B cell (primary cell): ENCODE measurements around the gene FAM184A. TPM values are rescaled to one million over a fixed set of nuclear protein-coding genes. Genes with fewer than 3 reads are reported as not detected.

Source experiments
- ATAC-seq: fragments of 200-7000 bp; cut with Tn5 transposase; one replicate; pipeline ENCODE4 v1.10.0; 2021; ENCODE audit warnings: low read depth, mild to moderate bottlenecking, moderate number of reproducible peaks, moderate library complexity
- CTCF ChIA-PET: fragments of 350-600 bp; sonication (Branson Sonifier 250); formaldehyde crosslinking; loops from one replicate; lab custom pipeline; 2021; ENCODE audit warnings: antibody characterized with exemption, inconsistent platforms; lab: Charles Lee
- POLR2A ChIA-PET: fragments of 350-600 bp; sonication (Branson Sonifier 250); formaldehyde crosslinking; loops from one replicate; lab custom pipeline; 2021; ENCODE audit warnings: antibody characterized with exemption; lab: Charles Lee
- DNase-seq: peaks from one replicate; pipeline ENCODE4 v3.0.0; 2013
- H2AFZ ChIP-seq: 2 replicates; pipeline ENCODE4 v1.6.1; 2012; ENCODE audit warnings: mild to moderate bottlenecking, low read depth, low read length; ENCODE audit not compliant: insufficient read depth, poor library complexity, severe bottlenecking
- H3K27ac ChIP-seq, 2 donors: 1 replicate in 1 of 2; 2 replicates in 1 of 2; pipeline ENCODE4 v1.5.1; 2012 to 2013; ENCODE audit warnings: low read length in 2 of 2, mild to moderate bottlenecking in 2 of 2, moderate library complexity in 1 of 2
- H3K27me3 ChIP-seq, 4 experiments: fragments of 200-600 bp in 1 of 4; sonication (generic) in 1 of 4; replicated peaks in 1 of 4; 1 replicate in 2 of 4; 2 replicates in 2 of 4; pipeline versions ENCODE4 v1.6.1 to v1.7.0; 2013 to 2016; ENCODE audit warnings: low read length in 3 of 4, mild to moderate bottlenecking in 2 of 4, mixed read lengths in 1 of 4, moderate library complexity in 1 of 4; ENCODE audit not compliant: insufficient read depth in 4 of 4, control insufficient read depth in 3 of 4; ENCODE audit errors: control extremely low read depth in 1 of 4
- H3K36me3 ChIP-seq, 2 experiments: replicated peaks in 1 of 2; 1 replicate in 1 of 2; 2 replicates in 1 of 2; pipeline versions ENCODE4 v1.6.1 to v1.7.1; 2013; ENCODE audit warnings: low read length in 1 of 2; ENCODE audit not compliant: insufficient read depth in 2 of 2, control insufficient read depth in 1 of 2; ENCODE audit errors: control extremely low read depth in 1 of 2, extremely low read depth in 1 of 2
- H3K4me1 ChIP-seq, 2 donors: fragments of 200-600 bp in 1 of 2; sonication (generic) in 1 of 2; 1 replicate in 1 of 2; 2 replicates in 1 of 2; pipeline versions ENCODE4 v1.5.1 to v1.6.1; 2013 to 2017; ENCODE audit warnings: low read length in 2 of 2; ENCODE audit not compliant: control insufficient read depth in 2 of 2, insufficient read depth in 2 of 2
- H3K4me2 ChIP-seq: replicated peaks from 2 replicates; pipeline ENCODE3; 2012; ENCODE audit warnings: mild to moderate bottlenecking, low read depth, low read length; ENCODE audit not compliant: poor library complexity, severe bottlenecking
- H3K4me3 ChIP-seq, 5 experiments: fragments of 200-600 bp in 1 of 5; sonication (generic) in 1 of 5; 1 replicate in 3 of 5; 2 replicates in 2 of 5; pipeline versions ENCODE4 v1.5.1 to v1.7.0; 2011 to 2016; ENCODE audit warnings: low read length in 4 of 5, mild to moderate bottlenecking in 4 of 5, low read depth in 2 of 5, control low read depth in 1 of 5, moderate library complexity in 1 of 5; ENCODE audit not compliant: insufficient read depth in 1 of 5; ENCODE audit errors: control extremely low read depth in 1 of 5, extremely low read depth in 1 of 5
- H3K79me2 ChIP-seq: fragments of 200-600 bp; sonication (generic); one replicate; pipeline ENCODE4 v1.6.0; 2016; ENCODE audit warnings: low read length; ENCODE audit not compliant: control insufficient read depth, insufficient read depth
- H3K9ac ChIP-seq: fragments of 200-600 bp; sonication (generic); 2 replicates; pipeline ENCODE4 v1.6.1; 2017; ENCODE audit warnings: mild to moderate bottlenecking, low read length, moderate library complexity
- H3K9me3 ChIP-seq, 3 donors: one replicate each; pipeline versions ENCODE4 v1.6.1 to v1.7.1; 2013; ENCODE audit warnings: low read length in 2 of 3; ENCODE audit not compliant: control insufficient read depth in 2 of 3, insufficient read depth in 1 of 3; ENCODE audit errors: control extremely low read depth in 1 of 3
- H4K20me1 ChIP-seq: 2 replicates; pipeline ENCODE4 v1.6.0; 2012; ENCODE audit warnings: mild to moderate bottlenecking, low read length; ENCODE audit not compliant: insufficient read depth, control insufficient read depth, poor library complexity, severe bottlenecking
- H3K27ac Mint-ChIP-seq: one replicate; pipeline ENCODE4 v1.8.0; 2021; ENCODE audit warnings: mixed read lengths
- H3K27me3 Mint-ChIP-seq: one replicate; pipeline ENCODE4 v1.8.0; 2021; ENCODE audit warnings: mixed read lengths
- H3K4me1 Mint-ChIP-seq: one replicate; pipeline ENCODE4 v1.8.0; 2021; ENCODE audit warnings: mixed read lengths
- H3K4me3 Mint-ChIP-seq: one replicate; pipeline ENCODE4 v1.8.0; 2021; ENCODE audit warnings: mixed read lengths
- H3K9me3 Mint-ChIP-seq: one replicate; pipeline ENCODE4 v1.8.0; 2022; ENCODE audit warnings: mixed read lengths; ENCODE audit not compliant: insufficient read depth
- EZH2 ChIP-seq: IDR thresholded peaks from 2 replicates; pipeline ENCODE4 v1.6.1; 2012; ENCODE audit warnings: borderline replicate concordance, low read depth, mild to moderate bottlenecking, moderate library complexity, low read length; ENCODE audit not compliant: insufficient read depth, poor library complexity, severe bottlenecking
- WGBS: methylation state at CpG from one replicate; pipeline ENCODE4 v1.1.5; 2013; ENCODE audit warnings: missing lambda C conversion rate; ENCODE audit not compliant: insufficient coverage; 5-methylcytosine and 5-hydroxymethylcytosine counted together
- intact Hi-C: fragments of 100-400 bp; cut with micrococcal nuclease; formaldehyde crosslinking; loops from one replicate; pipeline ENCODE4 v1.10.0; 2022
- polyA plus RNA-seq: library from polyadenylated mRNA; depleted of rRNA; stranded (reverse); fragments of >200 nt; gene quantifications from 2 replicates; pipeline ENCODE4 v1.2.3, GENCODE V29; 2012
- total RNA-seq, 2 donors: library from RNA; stranded (reverse); fragments of 120-200 nt in 1 of 2; gene quantifications; 1 replicate in 1 of 2; 2 replicates in 1 of 2; pipeline versions ENCODE4 v1.2.3 to v1.2.4, GENCODE V29; 2013 to 2022
- TF ChIP-seq, protein P1 (sequence below): fragments of 200-600 bp; IDR thresholded peaks from one replicate; pipeline ENCODE4 v1.8.0; 2022; ENCODE audit warnings: antibody characterized with exemption, mild to moderate bottlenecking

FAM184A gene
- total and polyA plus RNA-seq, 2 donors (not counting 1 experiment from before 2014, with no cell fraction given) = 0.07 to 0.54 TPM

DNA sequence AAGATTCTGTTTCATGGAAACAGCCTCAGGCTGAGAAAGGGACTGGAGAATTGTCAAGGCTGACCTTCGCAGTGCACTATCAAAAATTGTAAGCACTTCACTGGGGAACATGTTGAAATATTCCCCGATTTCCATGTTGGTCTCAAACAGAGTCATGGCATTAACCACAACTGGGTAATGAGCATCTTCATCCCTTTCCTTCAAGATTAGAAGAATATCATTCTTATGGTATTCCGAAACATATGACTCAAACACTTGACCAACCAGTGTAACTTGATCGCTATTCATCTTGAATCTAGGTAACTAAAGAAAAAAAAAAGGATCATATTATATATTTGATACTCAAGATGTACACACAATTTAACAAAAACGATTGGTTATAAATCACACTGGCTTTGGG lies 147.0 kb downstream of the FAM184A start:
- peaks cover 10 to 18% of the 10 kb centered on the region in 2 donors for H3K4me1 ChIP-seq
- Mint-ChIP-seq H3K27me3 (no peaks in the 10 kb centered on the region), H3K9me3 (no peaks in the 10 kb centered on the region), H3K27ac (no peak overlapping the region), H3K4me3 (no peak overlapping the region), H3K4me1 (peaks cover 21% of the 10 kb centered on the region)
- no peak overlapping the region for H3K4me2 ChIP-seq
- no peaks in the 10 kb centered on the region for H3K9me3 ChIP-seq
- H4K20me1 ChIP-seq = no peaks in the 10 kb centered on the region
- 100% methylated on average over 2 of the region's 5 CpGs for WGBS
- ATAC-seq (no peak), DNase-seq (no peak)
- H2AFZ ChIP-seq = no peak overlapping the region
- TF ChIP-seq, protein P1, sequence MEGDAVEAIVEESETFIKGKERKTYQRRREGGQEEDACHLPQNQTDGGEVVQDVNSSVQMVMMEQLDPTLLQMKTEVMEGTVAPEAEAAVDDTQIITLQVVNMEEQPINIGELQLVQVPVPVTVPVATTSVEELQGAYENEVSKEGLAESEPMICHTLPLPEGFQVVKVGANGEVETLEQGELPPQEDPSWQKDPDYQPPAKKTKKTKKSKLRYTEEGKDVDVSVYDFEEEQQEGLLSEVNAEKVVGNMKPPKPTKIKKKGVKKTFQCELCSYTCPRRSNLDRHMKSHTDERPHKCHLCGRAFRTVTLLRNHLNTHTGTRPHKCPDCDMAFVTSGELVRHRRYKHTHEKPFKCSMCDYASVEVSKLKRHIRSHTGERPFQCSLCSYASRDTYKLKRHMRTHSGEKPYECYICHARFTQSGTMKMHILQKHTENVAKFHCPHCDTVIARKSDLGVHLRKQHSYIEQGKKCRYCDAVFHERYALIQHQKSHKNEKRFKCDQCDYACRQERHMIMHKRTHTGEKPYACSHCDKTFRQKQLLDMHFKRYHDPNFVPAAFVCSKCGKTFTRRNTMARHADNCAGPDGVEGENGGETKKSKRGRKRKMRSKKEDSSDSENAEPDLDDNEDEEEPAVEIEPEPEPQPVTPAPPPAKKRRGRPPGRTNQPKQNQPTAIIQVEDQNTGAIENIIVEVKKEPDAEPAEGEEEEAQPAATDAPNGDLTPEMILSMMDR = no peak
- TF ChIP-seq EZH2 = no peak
- ChIA-PET CTCF (no interaction called here), POLR2A (no interaction called here)
- intact Hi-C loops = loop anchor here (10.0 kb wide), 1 partner anchor 143 kb away; the partner anchor contains the start of gene FAM184A
- H3K79me2 ChIP-seq = peaks cover 45% of the 10 kb centered on the region
- no peak overlapping the region for H3K27ac ChIP-seq
- H3K36me3 ChIP-seq = peaks cover 7 to 17% of the 10 kb centered on the region in 2 experiments
- H3K27me3 ChIP-seq = no peaks in the 10 kb centered on the region
- H3K4me3 ChIP-seq = no peak overlapping the region
- no peak overlapping the region for H3K9ac ChIP-seq

DNA sequence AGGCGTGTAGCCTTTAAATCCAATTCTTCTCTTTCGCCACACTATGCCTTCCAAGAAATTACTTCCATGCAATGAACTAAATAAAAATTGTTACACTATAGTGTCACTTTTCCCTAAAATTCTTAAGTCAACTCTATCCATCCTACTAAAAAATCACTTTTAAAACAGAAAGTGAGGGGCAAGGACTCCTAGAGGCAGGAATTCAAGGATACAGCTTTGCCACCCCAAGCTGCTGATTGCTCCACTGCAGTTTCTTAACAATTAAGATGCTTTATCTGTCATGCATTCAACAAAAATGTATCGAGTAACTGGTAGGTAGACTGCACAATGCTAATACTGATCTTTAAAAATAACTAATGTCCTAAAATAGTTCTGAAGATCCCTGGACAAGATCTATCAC lies 147.8 kb downstream of the FAM184A start:
- no peak overlapping the region for H3K4me3 Mint-ChIP-seq
- no peak overlapping the region for H3K9ac ChIP-seq
- DNase-seq (no peak), ATAC-seq (no peak)
- no peaks in the 10 kb centered on the region for H3K27me3 Mint-ChIP-seq
- no peaks in the 10 kb centered on the region for H4K20me1 ChIP-seq
- H3K9me3 ChIP-seq = no peaks in the 10 kb centered on the region
- H3K79me2 ChIP-seq = peaks cover 39% of the 10 kb centered on the region
- H3K4me1 ChIP-seq = peaks cover 10 to 13% of the 10 kb centered on the region in 2 donors
- TF ChIP-seq, protein P1 = no peak
- no peak for TF ChIP-seq EZH2
- no peak overlapping the region for H3K27ac ChIP-seq
- no peak overlapping the region for H3K27ac Mint-ChIP-seq
- intact Hi-C loops = loop anchor here (10.0 kb wide), 1 partner anchor 144 kb away; the partner anchor contains the start of gene FAM184A
- POLR2A ChIA-PET = no interaction called here
- no peaks in the 10 kb centered on the region for H3K9me3 Mint-ChIP-seq
- no peak overlapping the region for H3K4me3 ChIP-seq
- WGBS = 100% methylated on average over 1 of the region's 3 CpGs
- CTCF ChIA-PET = no interaction called here
- no peaks in the 10 kb centered on the region for H3K27me3 ChIP-seq
- H3K4me1 Mint-ChIP-seq = peaks cover 16% of the 10 kb centered on the region
- H3K4me2 ChIP-seq = no peak overlapping the region
- H2AFZ ChIP-seq = no peak overlapping the region
- H3K36me3 ChIP-seq = peaks cover 9 to 17% of the 10 kb centered on the region in 2 experiments
